Stimulated activated effector memory CD8-positive, alpha-beta T cell treated with anti-CD3 and anti-CD28 coated beads, Interleukin-12 subunit alpha, Interleukin-12 subunit beta, amount 100 ng/mL, for 72 hours (primary cell): ENCODE results near the gene CYP21A2.
"Not testable (repeated sequence)": the region's sequence is repeated elsewhere in the genome, so short reads cannot be mapped to it uniquely, and the experiment has no call there.

Experiments used
- ATAC-seq: fragments of 150-1000 bp; cut with Tn5 transposase; 2 replicates; pipeline ENCODE4 v1.10.0; 2021
- DNase-seq, 2 donors: peaks; one replicate each; pipeline ENCODE4 v3.0.0; 2021 to 2022; ENCODE audit warnings: low spot score in 2 of 2
- H3K27ac Mint-ChIP-seq: one replicate; pipeline ENCODE4 v1.8.0; 2022; ENCODE audit warnings: mild to moderate bottlenecking, mixed read lengths
- H3K36me3 Mint-ChIP-seq: one replicate; pipeline ENCODE4 v1.8.0; 2022; ENCODE audit warnings: mild to moderate bottlenecking, mixed read lengths
- H3K4me1 Mint-ChIP-seq: one replicate; pipeline ENCODE4 v1.8.0; 2022; ENCODE audit warnings: mixed read lengths
- H3K4me3 Mint-ChIP-seq: one replicate; pipeline ENCODE4 v1.8.0; 2022; ENCODE audit warnings: mild to moderate bottlenecking, mixed read lengths
- H3K9me3 Mint-ChIP-seq: one replicate; pipeline ENCODE4 v1.8.0; 2022; ENCODE audit warnings: mixed read lengths

The CYP21A2 gene

GRCh38 chr6:32058511-32058963 is 20.3 kb downstream of the CYP21A2 start:
- H3K36me3 Mint-ChIP-seq, result no peaks in the 10 kb centered on the region

GRCh38 chr6:32060966-32061655 is 22.9 kb downstream of the CYP21A2 start:
- H3K4me1 Mint-ChIP-seq, result no peaks in the 10 kb centered on the region
- no peak overlapping the region for H3K27ac Mint-ChIP-seq
- H3K9me3 Mint-ChIP-seq, result no peaks in the 10 kb centered on the region
- DNase-seq, result no peak
- no peak overlapping the region for H3K4me3 Mint-ChIP-seq
- no peaks in the 10 kb centered on the region for H3K36me3 Mint-ChIP-seq
- ATAC-seq, result no peak

More at GRCh38 chr6:32058511-32058963, 20.3 kb downstream of the CYP21A2 start:
- Mint-ChIP-seq H3K4me1 (no peaks in the 10 kb centered on the region), H3K4me3 (no peak overlapping the region), H3K9me3 (no peaks in the 10 kb centered on the region), H3K27ac (no peak overlapping the region)
- DNase-seq, result no peak
- no peak for ATAC-seq

DNA sequence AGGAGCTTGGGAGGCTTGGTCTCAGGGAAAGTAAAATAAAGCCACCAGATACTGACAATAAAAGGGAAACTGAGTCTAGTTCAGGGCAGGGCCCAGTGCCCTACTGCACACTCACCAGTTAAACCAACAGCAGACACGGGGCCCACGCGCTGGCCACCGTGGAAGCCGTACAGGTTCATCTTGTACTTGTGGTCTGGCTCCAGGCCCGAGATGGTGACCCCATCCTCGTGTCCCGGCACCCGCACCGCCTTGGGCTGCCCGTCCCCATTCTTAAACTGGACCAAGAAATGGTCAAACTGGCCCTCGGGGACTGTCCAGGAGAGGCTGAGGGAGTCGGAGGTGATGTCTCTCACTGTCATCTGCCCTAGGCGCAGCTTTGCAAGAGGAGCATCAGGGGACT is 26.5 kb downstream of the CYP21A2 start:
- Mint-ChIP-seq H3K4me1 (no peaks in the 10 kb centered on the region), H3K27ac (no peak overlapping the region), H3K36me3 (no peaks in the 10 kb centered on the region), H3K9me3 (no peaks in the 10 kb centered on the region), H3K4me3 (no peak overlapping the region)
- ATAC-seq (no peak), DNase-seq (no peak)

- not testable (repeated sequence) for H3K27ac Mint-ChIP-seq, H3K4me3 Mint-ChIP-seq, DNase-seq, H3K9me3 Mint-ChIP-seq, H3K36me3 Mint-ChIP-seq, H3K4me1 Mint-ChIP-seq, ATAC-seq
Measured at GRCh38 chr6:32067521-32067920, 29.3 kb downstream of the CYP21A2 start.

GRCh38 chr6:32068315-32068714 is 30.1 kb downstream of the CYP21A2 start:
- not testable (repeated sequence) for H3K4me3 Mint-ChIP-seq, DNase-seq, H3K36me3 Mint-ChIP-seq, H3K27ac Mint-ChIP-seq, H3K4me1 Mint-ChIP-seq, ATAC-seq, H3K9me3 Mint-ChIP-seq

GRCh38 chr6:32068867-32069266 is 30.7 kb downstream of the CYP21A2 start:
- ATAC-seq (no peak), DNase-seq (no peak)
- no peaks in the 10 kb centered on the region for H3K4me1 Mint-ChIP-seq
- no peaks in the 10 kb centered on the region for H3K36me3 Mint-ChIP-seq
- no peak overlapping the region for H3K27ac Mint-ChIP-seq
- no peak overlapping the region for H3K4me3 Mint-ChIP-seq
- no peaks in the 10 kb centered on the region for H3K9me3 Mint-ChIP-seq

- H3K4me3 Mint-ChIP-seq, result no peak overlapping the region
- no peaks in the 10 kb centered on the region for H3K9me3 Mint-ChIP-seq
- no peaks in the 10 kb centered on the region for H3K36me3 Mint-ChIP-seq
- H3K4me1 Mint-ChIP-seq, result no peaks in the 10 kb centered on the region
- no peak overlapping the region for H3K27ac Mint-ChIP-seq
- ATAC-seq (no peak), DNase-seq (no peak)
Measured at GRCh38 chr6:32069460-32069859, 31.2 kb downstream of the CYP21A2 start.

- no peaks in the 10 kb centered on the region for H3K4me1 Mint-ChIP-seq
- H3K36me3 Mint-ChIP-seq, result no peaks in the 10 kb centered on the region
- H3K9me3 Mint-ChIP-seq, result no peaks in the 10 kb centered on the region
- no peak overlapping the region for H3K27ac Mint-ChIP-seq
- no peak for ATAC-seq
- H3K4me3 Mint-ChIP-seq, result no peak overlapping the region
- no peak for DNase-seq
Measured at GRCh38 chr6:32069878-32070515, 31.8 kb downstream of the CYP21A2 start.

GRCh38 chr6:32070814-32071543 is 32.8 kb downstream of the CYP21A2 start:
- Mint-ChIP-seq H3K4me1 (no peaks in the 10 kb centered on the region), H3K9me3 (no peaks in the 10 kb centered on the region), H3K36me3 (no peaks in the 10 kb centered on the region), H3K27ac (no peak overlapping the region), H3K4me3 (no peak overlapping the region)
- ATAC-seq (no peak), DNase-seq (no peak)

DNA sequence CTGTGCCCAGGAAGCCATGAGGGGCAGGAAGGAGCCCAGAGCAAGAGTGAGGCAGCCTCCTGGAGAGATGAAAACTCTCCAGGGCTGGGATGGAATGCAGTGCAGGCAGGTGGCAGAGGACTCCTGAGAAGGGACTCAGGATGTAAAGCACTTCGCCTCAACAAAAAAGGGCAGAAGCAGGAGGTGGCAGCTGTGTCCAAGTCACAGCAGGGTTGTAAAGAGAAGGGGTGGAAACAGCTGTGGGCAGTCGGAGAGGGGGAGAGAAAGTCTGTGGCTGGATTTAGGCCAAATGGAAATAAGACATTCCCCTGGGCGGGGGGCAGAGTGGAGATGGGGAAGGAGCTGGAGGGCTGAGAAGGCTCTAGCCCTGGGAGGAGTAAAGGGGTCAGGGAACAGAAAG is 34.9 kb downstream of the CYP21A2 start:
- Mint-ChIP-seq H3K36me3 (no peaks in the 10 kb centered on the region), H3K4me3 (no peak overlapping the region), H3K27ac (peak overlapping the region; percentile 11), H3K9me3 (no peaks in the 10 kb centered on the region), H3K4me1 (no peaks in the 10 kb centered on the region)
- ATAC-seq (no peak), DNase-seq (no peak)

DNA sequence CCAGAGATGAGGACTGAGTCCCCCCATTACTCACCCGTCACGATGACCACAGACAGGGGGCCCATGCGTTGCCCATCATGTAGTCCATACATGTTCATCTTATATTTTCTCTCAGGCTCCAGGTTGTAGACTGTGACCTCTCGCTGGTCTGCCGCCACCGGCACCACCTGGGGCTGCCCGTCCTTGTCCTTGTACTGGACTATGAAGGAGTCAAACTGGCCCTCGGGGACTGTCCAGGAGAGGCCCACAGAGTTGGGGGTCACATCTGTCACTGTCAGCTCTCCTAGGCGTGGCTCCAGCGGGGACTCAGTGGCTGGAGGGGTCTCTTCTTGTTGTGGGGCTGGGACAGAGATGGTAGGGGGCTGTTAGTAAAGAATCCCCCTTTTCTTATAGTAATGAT is 35.4 kb downstream of the CYP21A2 start:
- DNase-seq (no peak), ATAC-seq (no peak)
- Mint-ChIP-seq H3K36me3 (no peaks in the 10 kb centered on the region), H3K4me3 (no peak overlapping the region), H3K9me3 (no peaks in the 10 kb centered on the region), H3K27ac (no peak overlapping the region), H3K4me1 (no peaks in the 10 kb centered on the region)

DNA sequence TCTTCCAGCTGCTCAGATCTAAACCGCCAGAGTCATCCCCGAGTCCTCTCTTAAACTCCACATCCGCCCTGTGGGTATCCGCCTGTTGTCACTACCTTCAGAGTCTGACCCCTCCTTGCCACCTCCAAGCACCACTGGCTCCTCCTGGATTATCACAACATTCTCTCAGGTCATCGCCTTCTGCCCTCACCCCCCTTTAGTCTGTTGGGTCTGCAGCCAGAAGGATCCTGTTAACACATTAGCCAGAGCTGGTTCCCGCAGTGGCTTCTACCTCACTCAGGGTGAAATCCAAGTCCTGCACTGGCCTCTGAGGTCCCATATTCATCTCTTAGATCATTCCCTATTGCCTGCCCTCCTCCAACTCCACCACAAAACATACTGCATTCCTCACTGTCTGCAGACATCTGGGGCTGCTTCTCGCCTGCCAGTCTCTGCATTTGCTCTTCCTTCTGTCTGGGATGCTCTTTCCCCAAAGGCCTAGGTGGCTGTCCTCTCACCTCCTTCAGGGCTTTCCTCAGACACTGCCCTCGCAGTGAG is 36.8 kb downstream of the CYP21A2 start:
- Mint-ChIP-seq H3K9me3 (no peaks in the 10 kb centered on the region), H3K27ac (peak overlapping the region; percentile 13), H3K4me3 (no peak overlapping the region), H3K4me1 (no peaks in the 10 kb centered on the region), H3K36me3 (no peaks in the 10 kb centered on the region)
- ATAC-seq (no peak), DNase-seq (no peak)

GRCh38 chr6:32075781-32076180 is 37.6 kb downstream of the CYP21A2 start:
- Mint-ChIP-seq H3K9me3 (no peaks in the 10 kb centered on the region), H3K4me3 (no peak overlapping the region), H3K36me3 (no peaks in the 10 kb centered on the region), H3K4me1 (peaks cover 3% of the 10 kb centered on the region), H3K27ac (no peak overlapping the region)
- no peak for DNase-seq
- ATAC-seq, result no peak

- Mint-ChIP-seq H3K27ac (no peak overlapping the region), H3K36me3 (no peaks in the 10 kb centered on the region)
- no peak for ATAC-seq
Measured at GRCh38 chr6:32076321-32076809, 38.1 kb downstream of the CYP21A2 start.

DNA sequence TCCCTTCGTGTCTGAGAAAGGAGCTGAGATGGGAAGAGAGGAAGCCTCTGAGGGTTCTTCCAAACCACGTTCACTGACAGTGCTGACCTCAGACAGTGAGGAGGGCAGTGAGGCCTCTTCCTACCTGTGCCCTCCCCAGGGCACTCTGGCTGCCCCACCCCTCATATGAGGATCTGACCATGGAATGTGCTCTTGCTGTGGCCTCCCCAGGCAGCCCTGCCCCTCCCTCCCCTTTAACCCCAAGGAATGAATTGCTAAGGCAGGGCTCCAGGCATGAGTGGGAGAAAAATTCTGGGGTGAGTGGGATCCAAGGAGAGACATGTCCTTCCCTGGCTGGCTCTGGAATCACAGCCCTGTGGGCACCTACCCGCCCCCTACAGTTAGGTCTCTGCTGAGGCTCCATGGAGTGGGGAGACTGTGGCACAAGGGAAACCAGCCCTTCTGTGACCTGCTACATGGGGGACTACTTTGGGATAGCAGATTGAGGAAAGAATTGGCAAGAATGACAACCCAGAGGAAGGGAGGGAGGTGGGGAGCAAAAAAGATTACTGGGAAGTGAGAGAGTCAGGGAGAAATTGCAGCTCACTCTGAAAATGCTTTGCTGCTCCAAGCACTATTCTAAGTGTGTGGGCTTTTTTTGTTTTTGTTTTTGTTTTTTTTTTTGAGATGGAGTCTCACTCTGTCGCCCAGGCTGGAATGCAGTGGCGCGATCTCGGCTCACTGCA is 41.5 kb downstream of the CYP21A2 start:
- Mint-ChIP-seq H3K4me3 (no peak overlapping the region), H3K36me3 (no peaks in the 10 kb centered on the region), H3K9me3 (no peaks in the 10 kb centered on the region), H3K27ac (no peak overlapping the region), H3K4me1 (peaks cover 6% of the 10 kb centered on the region)
- ATAC-seq (no peak), DNase-seq (no peak)

More at GRCh38 chr6:32076321-32076809, 38.1 kb downstream of the CYP21A2 start:
- H3K9me3 Mint-ChIP-seq, result no peaks in the 10 kb centered on the region
- H3K4me3 Mint-ChIP-seq, result no peak overlapping the region
- peaks cover 6% of the 10 kb centered on the region for H3K4me1 Mint-ChIP-seq
- DNase-seq, result no peak
